Stromal cell of bone marrow (primary cell): ENCODE results near the gene CCDC183.
"Not testable (repeated sequence)": the region's sequence is repeated elsewhere in the genome, so short reads cannot be mapped to it uniquely, and the experiment has no call there.

Experiments
- DNase-seq: peaks from one replicate; pipeline ENCODE4 v3.0.0-alpha.2; 2012; ENCODE audit warnings: low read depth

Gene CCDC183

DNA sequence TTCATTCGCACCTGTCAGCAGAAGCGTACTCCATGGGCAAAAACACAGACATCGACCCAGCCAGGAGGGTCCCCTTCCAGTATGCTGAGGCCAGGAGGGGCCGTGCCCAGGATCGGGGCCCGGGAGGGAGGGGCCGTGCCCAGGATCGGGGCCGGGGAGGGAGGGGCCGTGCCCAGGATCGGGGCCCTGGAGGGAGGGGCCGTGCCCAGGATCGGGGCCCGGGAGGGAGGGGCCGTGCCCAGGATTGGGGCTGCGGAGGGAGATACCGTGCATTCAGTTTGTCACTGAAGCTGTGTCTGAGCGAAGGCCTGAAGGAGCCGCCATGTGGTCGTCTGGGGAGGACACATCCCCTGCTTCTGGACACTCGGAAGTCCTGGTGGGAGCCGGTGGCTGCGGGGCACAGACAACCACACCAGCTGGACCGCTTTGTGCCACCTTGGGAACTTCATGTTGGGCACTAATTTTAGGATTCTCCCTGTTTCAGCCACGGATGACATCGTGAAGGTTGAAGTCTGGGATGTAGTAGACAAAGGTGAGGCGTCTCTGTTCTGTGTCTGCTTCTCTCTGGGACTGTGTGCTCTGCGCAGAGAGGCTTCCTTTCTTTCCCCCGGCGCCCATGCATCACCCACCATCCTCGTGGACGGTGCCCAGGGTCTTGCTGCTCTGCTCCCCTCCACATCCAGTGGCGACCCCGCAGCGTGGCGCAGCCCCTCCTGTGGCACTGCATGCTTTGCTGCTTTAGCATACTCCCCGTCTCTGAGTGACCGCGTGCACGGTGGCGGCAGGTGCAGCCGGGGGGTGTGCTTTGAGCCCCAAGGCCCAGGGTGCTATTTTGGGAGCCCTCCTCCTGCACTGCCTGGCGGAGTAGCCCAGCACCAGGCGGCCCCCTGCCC is 29.4 kb downstream of the CCDC183 start:
- DNase-seq: no peak

DNA sequence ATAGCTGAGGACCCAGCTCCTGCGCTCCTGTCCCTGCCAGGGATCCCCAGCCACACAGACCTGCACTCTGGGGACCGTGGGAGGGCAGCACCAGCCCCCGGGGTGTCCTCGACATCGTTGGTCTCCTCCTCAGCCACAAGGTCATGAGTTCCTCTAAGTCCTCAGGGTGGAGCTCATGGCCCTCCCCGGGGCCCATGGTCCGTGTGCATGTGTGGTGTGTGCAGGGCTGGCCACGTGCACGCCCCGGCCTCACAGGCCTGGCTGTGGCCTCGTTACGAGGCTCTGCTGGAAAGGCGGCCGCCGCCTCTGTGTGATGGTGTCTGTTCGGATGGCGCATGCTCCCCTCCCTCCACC is 30.0 kb downstream of the CCDC183 start:
- no peak for DNase-seq

DNA sequence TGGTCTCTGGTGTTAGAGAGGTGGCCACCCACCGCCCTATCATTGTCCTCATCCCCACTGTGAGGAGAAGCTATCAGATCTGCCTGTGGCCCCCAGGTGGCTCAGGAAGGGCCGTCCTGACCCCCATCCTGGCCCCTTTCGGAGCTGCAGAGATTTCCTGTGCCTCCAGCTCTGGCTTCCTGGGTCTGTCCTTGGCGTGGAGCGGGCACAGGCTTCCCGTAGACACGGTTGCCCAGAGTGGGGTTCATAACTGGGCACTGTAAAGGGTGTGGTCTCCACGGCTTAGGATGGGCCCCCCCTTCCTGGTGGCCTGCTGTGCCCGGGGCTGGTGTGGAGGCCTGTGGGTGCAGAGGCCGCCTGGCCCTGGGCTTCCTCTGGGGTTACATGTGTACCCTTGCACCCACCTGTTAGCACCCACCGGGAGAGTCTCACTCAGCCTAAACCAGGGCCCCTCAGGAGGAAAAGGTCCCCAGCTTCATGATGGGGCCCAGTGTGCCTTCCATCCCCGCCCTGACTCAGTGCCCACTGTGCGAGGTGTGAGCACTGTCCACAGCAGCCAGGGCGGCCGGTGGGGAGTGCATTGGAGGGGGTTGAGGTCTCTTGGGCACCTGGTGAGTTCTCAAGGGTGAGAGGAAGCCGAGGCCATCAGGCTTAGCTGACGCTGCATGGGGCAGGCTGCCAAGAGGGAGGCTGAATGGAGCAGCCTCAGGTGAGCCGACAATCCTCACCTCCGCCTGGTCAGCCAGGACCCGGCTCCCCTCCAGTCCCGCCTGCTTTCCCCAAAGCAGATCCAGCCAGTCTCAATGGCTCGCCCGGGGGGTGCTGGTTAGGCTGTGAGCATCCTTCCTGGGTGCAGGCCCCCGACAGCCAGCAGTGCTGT is 30.8 kb downstream of the CCDC183 start:
- DNase-seq: no peak

DNA sequence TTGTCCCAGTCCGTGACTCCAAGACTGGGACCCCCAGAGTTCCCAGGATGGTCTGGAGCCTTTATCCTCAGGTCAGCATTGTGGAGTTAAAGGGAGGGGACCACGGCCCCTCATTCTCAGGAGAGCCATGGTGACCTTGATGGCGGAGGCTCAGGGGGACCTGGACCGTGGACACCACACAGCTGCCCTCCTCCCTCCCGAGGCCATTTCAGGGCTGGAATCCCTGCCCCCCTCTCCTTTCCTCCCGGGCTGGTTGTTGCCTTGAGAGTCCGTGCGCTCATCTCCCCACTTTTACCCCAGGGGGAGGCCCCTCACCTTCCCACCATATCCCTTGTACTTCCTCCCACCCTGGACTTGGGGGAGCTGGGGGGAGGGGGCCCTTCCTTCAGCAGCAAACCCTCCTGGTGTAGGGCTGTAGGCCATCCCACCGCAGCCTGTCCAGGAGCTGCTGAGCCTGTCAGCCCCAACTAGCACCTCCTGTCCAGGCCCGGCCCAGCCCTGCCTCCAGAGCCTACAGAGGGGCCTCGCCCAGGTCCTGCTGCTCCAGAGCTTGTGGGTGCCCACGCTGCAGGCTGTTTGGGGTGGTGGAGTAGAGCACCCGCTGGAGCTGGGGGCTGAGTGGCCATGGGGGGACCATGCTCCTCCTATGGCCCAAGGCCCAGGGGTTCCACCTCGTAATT is 31.8 kb downstream of the CCDC183 start:
- no peak for DNase-seq

DNA sequence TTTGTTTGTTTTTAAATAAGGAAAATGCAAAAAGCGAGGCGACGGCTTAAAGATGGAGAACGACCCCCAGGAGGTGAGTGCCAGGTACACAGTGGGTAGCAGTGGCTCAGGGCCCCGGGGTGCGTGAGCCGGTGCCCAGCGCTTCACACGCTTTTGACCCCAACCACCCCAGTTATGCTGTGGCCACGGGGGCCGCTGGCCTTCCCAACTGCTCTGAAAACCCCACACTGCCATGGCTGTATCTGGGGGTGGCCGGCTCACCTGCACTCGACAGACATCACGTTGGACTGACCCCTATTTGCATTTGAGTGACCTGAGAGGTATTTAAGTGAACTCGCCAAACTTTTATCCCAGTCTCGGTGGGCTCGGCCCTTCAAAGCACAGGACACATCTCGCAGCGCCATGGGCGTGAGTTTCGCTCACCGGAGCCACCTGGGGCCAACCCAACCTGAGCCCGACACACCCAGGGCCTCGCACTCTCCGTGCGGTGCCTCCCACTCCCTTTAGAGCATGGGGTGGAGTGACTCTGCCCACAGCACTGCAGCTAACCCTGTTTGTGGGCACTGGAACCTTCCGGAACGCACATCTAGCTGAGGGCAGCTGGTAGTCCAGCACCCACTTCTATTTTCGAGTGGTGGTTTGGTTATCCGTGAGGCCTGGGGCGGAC is 32.5 kb downstream of the CCDC183 start:
- DNase-seq: no peak

DNA sequence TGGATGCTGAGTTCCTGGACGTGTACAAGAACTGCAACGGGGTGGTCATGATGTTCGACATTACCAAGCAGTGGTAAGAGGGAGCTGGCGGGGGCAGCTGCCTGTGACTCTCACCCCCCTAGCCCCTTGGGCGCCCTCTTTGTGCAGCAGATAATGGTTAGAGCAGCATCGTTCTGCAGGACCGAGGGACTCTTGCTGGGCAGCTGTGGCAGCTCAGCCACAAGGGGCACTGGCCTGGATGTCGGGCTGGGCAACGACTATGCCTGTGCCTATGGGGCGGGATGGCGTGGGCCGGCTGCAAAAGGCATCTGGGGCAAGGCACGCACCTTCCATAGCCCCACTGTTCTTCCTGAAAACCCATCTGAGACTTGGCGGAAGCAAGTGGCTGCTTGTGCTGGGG is 33.3 kb downstream of the CCDC183 start:
- no peak for DNase-seq

DNA sequence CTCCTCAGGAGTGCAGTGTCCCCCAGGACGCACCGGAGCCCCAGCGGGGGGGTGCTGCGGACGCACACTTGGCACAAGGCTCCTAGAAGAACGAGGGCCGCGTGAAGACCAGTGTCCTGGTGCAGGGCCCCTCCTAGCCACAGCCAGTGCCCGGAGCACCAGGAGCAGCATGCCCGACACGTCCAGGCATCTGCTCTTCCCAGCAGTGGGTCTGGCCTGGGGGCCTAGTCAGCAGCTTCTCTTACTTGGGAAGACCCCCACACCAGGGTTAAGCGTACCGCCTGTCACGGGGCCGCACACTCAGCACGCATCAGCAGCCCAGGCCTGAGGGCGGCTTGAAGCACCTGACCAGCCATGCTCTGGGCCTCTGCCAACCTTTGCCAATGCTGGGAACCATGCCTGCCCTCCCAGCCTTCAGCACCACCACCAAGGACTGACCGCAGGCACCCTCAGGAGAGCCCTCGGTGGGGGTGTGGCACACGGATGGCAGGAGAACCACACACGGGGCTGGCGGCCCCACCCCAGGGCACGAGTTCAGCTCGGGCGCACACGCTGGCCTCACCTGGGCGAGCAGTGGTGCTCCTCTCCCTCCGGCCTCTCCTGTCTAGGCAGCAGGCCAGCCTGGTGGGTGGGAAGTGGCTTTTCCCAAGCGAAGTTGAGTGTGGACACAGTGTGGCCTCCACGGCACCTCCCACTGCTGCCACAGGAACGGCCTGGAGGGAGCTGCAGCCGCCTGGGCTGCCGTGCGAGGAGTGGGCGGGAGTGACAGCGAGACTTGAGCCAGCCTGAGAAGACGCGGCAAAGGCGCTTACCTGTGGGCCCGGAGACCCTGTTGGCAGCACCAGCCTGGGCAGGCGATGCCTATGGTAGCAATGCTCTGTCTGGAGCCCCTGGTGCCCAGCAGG is 34.1 kb downstream of the CCDC183 start:
- DNase-seq: no peak

DNA sequence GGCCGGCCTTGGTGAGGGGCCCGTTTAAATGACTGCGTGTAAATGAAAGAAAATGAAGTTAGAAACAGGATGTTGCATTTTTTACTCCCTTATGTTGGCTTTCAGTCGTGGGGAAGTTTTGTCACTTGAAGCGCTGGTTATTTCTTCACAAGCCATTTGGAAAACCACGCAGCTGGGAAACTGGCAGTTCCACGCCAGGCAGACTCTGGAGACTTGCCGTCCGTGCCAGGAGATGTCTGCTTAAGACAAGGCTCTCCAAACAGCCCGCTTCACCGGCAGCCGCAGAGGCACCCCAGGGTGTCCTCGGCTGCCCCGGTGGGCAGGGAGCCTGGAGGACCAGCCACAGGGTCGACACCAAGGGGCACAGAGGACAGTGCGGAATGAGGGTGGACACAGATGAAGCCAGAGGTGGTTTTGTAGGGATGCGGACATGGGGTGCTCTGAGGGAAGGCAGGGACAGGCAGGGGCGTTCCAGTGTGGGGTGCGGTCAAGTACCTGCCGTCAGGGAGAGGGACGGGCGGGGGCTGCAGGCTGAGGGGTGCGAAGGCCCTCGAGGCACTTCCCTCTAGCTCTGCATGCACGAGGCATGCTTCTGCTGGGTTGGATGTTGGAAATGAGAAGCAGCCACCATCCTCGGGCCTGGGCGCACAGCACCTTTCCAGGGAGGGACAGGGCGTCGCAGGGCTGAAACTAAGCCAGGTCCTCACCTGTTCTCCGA is 35.0 kb downstream of the CCDC183 start:
- DNase-seq: no peak

DNA sequence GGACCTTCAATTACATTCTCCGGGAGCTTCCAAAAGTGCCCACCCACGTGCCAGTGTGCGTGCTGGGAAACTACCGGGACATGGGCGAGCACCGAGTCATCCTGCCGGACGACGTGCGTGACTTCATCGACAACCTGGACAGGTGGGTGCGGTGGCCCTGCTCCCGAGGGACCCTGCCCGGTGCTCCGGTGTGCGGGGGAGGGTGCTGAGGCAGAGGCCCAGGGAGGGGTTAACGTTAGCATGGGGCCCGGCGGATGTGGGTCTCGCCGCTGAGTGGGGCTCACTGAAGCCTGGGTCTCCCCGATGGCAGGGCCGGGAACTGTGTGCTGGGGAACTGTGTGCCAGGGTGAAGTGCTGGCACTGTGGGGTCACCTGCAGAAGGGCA is 35.6 kb downstream of the CCDC183 start:
- no peak for DNase-seq

DNA sequence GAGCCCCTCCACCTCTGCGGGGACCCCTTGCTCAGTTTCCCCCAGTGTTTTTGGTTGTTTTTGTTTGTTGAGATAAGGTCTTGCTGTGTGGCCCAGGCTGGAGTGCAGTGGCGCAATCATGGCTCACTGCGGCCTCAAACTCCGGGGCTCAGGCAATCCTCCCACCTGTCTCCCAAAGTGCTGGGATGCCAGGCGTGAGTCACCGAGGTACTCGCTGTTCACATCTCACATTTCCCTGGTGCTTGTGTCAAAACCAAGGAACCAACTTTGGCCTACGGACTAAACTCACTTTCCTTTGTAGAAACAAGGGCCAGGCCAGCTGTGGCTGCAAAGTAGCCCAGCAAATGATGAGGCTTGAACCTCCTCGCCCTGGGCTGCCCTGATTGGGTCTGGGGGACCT is 36.4 kb downstream of the CCDC183 start:
- DNase-seq: no peak

DNA sequence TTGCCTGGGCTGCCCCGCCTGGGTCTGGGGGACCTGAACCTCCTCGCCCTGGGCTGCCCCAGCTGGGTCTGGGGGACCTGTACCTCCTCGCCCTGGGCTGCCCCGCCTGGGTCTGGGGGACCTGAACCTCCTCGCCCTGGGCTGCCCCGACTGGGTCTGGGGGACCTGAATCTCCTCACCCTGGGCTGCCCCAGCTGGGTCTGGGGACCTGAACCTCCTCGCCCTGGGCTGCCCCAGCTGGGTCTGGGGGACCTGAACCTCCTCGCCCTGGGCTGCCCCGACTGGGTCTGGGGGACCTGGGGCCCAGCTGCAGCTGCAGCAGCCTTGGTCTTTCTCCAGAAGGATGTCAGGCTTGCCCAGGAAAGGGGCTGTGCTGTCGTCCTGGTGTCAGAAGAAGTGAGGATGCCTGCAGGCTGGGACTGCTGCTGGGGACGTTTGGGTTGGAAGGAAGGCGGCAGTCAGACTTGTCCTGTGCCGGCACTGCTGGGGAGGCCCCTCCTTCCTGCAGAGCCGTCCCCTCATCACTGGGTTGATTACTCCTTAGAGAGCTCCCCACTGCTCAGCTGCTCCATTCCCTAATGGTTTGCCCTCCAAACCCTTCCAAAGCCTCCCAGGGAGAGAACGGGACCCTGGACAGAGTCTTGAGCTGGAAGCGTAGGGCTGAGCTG is 37.4 kb downstream of the CCDC183 start:
- not testable (repeated sequence) for DNase-seq

DNA sequence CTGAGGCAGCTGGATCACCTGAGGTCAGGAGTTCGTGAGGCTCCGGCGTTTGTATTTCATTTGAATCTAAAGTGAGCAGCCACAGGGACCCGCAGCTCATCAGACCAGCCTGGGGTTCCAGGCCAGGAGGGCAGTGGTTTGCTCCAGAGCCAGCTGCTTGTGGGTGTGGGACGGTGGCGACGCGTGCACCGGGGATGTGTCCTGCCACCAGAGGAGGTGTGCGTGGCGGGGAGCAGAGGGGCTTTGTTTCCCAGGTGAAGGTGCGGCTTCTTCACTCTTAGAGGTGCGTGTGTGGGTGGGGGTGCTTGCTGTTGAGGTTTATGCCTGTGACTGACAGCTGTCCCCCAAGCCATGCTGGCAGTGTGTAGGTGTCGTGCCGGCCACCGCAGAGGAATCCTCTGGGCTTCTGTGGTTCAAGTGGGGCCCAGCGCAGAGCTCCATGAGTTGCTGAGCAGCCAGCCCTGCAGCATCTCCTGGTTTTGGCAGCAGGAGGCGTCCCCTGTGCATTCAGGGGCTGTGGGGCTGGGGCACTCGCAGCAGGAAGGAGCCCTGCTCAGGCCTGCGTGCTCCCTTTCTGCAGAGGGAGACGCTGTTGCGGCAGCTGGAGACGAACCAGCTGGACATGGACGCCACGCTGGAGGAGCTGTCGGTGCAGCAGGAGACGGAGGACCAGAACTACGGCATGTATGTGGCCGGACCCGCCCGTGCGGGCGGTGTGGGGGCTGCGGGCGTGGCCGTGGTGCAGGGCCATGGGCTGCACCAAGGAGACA is 39.2 kb downstream of the CCDC183 start:
- no peak for DNase-seq

DNA sequence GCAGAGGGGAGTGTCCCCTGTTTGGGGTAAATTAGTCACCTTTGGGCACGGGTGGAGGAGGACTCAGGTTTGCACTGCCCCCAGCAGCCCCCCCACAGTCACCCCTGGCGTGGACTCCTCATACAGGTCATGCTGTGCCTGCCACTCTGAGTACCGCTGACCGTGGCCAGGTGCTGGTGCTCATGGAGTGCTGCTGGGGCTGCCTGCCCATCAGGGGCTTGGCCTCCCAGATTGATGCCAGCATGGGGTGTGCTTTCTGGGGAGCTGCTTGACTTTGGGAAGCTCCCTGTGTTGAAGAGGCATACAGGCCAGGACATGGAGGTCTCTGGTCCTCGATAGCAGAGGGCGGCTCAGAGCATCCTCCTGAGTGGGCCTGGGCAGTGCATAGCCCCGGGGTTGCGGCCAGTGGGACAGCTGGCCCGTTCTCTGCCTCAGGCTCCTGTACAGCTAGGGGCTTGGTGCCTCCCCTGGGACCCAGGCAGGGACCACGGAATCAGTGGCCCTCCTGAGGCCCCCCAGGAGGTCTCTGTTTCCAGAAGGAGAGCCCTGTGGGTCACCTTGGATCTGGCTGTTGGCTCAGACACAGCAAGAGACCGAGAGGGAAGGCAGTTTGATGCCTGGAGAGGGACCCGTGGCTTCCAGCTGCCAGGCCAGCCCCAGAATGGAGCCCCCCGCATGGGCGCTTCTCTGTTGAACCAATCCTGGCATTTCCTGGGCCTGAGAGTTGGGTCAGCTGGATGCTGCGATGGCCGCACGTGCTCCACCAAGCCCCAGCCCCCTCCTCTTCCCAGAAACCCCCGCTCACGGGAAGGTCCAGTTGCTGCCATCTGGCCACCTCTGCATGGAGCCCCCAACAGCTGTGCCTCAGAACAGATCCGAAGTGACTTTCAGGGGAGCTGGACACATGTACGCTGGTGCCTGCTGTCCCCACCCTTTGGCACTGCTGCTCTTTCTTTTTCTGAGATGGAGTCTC is 40.1 kb downstream of the CCDC183 start:
- DNase-seq: no peak

DNA sequence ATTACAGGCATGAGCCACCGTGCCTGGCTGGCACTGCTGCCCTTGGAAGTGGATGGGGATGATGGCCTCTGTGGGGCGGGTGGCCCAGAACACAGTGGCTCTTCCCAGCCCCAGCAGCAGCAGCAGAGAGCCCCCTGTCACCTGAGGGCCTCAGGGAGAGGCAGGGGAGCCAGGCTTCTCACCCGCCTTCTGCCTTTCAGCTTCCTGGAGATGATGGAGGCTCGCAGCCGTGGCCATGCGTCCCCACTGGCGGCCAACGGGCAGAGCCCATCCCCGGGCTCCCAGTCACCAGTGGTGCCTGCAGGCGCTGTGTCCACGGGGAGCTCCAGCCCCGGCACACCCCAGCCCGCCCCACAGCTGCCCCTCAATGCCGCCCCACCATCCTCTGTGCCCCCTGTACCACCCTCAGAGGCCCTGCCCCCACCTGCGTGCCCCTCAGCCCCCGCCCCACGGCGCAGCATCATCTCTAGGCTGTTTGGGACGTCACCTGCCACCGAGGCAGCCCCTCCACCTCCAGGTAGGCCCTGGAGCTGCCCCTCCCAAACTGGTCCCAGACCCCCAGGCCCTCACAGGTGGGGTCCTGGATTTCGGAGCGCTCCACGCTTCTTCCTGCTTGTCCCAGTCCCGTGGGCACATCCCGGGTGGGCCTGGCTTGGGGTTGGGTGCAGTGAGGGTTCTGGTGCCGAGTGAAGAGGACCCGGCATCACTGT is 41.2 kb downstream of the CCDC183 start:
- no peak for DNase-seq

DNA sequence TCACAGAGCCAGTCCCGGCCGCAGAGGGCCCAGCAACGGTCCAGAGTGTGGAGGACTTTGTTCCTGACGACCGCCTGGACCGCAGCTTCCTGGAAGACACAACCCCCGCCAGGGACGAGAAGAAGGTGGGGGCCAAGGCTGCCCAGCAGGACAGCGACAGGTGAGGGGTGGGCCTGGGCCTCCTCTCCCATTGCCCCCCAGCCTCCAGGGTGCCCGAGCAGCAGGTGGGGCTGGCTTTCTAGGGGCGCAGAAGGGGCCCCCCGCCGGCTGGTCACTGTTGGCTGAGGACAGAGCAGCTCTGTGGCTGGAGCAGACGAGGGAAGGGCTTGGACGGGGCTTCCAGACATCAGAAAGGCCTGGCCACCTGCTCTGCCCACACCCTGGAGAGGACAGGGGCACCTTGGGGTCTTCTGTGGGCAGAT is 41.7 kb downstream of the CCDC183 start:
- not testable (repeated sequence) for DNase-seq

DNA sequence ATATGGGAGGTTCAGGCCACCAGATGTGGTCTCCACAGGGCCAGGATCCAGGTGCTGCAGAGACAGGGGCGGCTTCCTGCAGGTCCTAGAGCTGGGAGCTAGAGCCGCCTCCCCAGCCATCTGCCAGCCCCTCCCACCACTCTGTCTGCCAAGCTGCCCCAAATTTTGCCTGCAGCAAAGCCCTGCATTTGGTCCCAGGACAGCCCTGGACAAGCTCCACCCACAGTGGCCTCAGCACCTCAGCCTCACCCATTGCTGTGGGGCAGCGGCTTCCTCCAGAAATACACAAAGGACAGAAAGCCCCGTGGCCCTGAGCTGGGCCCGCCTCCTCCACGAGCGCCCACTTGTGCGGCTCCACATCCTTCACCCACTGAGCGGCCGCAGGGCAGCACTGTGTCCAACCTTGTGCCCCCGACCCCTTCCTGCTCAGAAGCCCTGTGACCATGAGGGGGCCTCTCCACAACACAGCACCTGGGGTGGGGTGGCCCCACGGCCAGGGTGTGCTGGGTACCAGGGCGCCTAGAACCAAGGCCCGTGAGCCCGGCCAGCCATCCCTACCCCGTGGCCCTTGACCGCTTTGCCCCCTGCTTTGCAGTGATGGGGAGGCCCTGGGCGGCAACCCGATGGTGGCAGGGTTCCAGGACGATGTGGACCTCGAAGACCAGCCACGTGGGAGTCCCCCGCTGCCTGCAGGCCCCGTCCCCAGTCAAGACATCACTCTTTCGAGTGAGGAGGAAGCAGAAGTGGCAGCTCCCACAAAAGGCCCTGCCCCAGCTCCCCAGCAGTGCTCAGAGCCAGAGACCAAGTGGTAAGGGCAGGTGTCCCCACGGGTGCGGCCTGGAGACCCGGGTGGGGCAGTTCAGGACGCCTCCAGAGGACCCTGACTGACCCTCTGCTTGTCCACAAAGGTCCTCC is 42.4 kb downstream of the CCDC183 start:
- DNase-seq: no peak
